ENCODE results near the gene NFATC3.

GRCh38 chr16:68226116-68226515 is 140.9 kb downstream of the NFATC3 start:
- TF ChIP-seq CTCF (IDR thresholded peaks at IDR 0.05): no peak
- no peak for TF ChIP-seq POLR2AphosphoS5 (IDR thresholded peaks at IDR 0.05)
- TF ChIP-seq EP300 (IDR thresholded peaks at IDR 0.05): no peak

Measured in sigmoid colon (tissue), 4 donors.